Ishikawa (cell line): ENCODE results near the gene PTPRD.

Experiments used
- EP300 ChIP-seq: IDR thresholded peaks from 2 replicates; pipeline ENCODE4 v1.6.1; 2012; ENCODE audit warnings: borderline replicate concordance
- FOXM1 ChIP-seq: IDR thresholded peaks from 2 replicates; pipeline ENCODE4 v1.6.1; 2012; ENCODE audit warnings: low read depth, borderline replicate concordance
- MAX ChIP-seq: IDR thresholded peaks from 2 replicates; pipeline ENCODE4 v1.6.1; 2012
- NFIC ChIP-seq: IDR thresholded peaks from 2 replicates; pipeline ENCODE4 v1.6.1; 2012
- RAD21 ChIP-seq: IDR thresholded peaks from 2 replicates; pipeline ENCODE4 v1.6.1; 2012; ENCODE audit warnings: low read depth
- REST ChIP-seq: IDR thresholded peaks from 2 replicates; pipeline ENCODE4 v1.6.1; 2012; ENCODE audit warnings: low read depth, mild to moderate bottlenecking
- TCF12 ChIP-seq: IDR thresholded peaks from 2 replicates; pipeline ENCODE4 v1.6.1; 2012; ENCODE audit warnings: low read depth
- TEAD4 ChIP-seq: IDR thresholded peaks from 2 replicates; pipeline ENCODE4 v1.6.1; 2012

GRCh38 chr9:8857068-8857925, 1755.5 kb downstream of the PTPRD start:
- TF ChIP-seq NFIC (no peak), MAX (no peak), EP300 (no peak), TEAD4 (no peak), FOXM1 (no peak), REST (no peak), TCF12 (no peak), RAD21 (no peak)
